ENCODE results near the gene SORL1-AS1.

- no peak for TF ChIP-seq EZH2 (IDR thresholded peaks at IDR 0.05)
- TF ChIP-seq, protein P1, sequence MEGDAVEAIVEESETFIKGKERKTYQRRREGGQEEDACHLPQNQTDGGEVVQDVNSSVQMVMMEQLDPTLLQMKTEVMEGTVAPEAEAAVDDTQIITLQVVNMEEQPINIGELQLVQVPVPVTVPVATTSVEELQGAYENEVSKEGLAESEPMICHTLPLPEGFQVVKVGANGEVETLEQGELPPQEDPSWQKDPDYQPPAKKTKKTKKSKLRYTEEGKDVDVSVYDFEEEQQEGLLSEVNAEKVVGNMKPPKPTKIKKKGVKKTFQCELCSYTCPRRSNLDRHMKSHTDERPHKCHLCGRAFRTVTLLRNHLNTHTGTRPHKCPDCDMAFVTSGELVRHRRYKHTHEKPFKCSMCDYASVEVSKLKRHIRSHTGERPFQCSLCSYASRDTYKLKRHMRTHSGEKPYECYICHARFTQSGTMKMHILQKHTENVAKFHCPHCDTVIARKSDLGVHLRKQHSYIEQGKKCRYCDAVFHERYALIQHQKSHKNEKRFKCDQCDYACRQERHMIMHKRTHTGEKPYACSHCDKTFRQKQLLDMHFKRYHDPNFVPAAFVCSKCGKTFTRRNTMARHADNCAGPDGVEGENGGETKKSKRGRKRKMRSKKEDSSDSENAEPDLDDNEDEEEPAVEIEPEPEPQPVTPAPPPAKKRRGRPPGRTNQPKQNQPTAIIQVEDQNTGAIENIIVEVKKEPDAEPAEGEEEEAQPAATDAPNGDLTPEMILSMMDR (IDR thresholded peaks at IDR 0.05): no peak
Measured at GRCh38 chr11:121460941-121461514, 8.3 kb upstream of the SORL1-AS1 start.
